ENCODE results near the gene EIPR1.

- TF ChIP-seq, protein P1, sequence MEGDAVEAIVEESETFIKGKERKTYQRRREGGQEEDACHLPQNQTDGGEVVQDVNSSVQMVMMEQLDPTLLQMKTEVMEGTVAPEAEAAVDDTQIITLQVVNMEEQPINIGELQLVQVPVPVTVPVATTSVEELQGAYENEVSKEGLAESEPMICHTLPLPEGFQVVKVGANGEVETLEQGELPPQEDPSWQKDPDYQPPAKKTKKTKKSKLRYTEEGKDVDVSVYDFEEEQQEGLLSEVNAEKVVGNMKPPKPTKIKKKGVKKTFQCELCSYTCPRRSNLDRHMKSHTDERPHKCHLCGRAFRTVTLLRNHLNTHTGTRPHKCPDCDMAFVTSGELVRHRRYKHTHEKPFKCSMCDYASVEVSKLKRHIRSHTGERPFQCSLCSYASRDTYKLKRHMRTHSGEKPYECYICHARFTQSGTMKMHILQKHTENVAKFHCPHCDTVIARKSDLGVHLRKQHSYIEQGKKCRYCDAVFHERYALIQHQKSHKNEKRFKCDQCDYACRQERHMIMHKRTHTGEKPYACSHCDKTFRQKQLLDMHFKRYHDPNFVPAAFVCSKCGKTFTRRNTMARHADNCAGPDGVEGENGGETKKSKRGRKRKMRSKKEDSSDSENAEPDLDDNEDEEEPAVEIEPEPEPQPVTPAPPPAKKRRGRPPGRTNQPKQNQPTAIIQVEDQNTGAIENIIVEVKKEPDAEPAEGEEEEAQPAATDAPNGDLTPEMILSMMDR (IDR thresholded peaks at IDR 0.05) = no peak
- no peak for TF ChIP-seq POLR2A (IDR thresholded peaks at IDR 0.05)
Observed at GRCh38 chr2:3185256-3185655, 192.4 kb downstream of the EIPR1 start.

All from ovary (tissue), 3 donors.